Body of pancreas (tissue), 4 donors: ENCODE measurements around the gene TYW5.

ENCODE experiments used
- POLR2A ChIP-seq, 3 donors: fragments of 450-650 bp; IDR thresholded peaks; one replicate each; pipeline ENCODE4 v1.6.1; 2016; ENCODE audit warnings: antibody characterized with exemption in 3 of 3, mild to moderate bottlenecking in 2 of 3
- TF ChIP-seq, protein P1 (sequence below), 7 experiments: fragments of 450-650 bp in 4 of 7; fragments of 200-600 bp in 3 of 7; sonication (generic) in 3 of 7; IDR thresholded peaks; one replicate each; pipeline ENCODE4 v1.5.1; 2016 to 2019; ENCODE audit warnings: antibody characterized with exemption in 7 of 7

- TF ChIP-seq, protein P1, sequence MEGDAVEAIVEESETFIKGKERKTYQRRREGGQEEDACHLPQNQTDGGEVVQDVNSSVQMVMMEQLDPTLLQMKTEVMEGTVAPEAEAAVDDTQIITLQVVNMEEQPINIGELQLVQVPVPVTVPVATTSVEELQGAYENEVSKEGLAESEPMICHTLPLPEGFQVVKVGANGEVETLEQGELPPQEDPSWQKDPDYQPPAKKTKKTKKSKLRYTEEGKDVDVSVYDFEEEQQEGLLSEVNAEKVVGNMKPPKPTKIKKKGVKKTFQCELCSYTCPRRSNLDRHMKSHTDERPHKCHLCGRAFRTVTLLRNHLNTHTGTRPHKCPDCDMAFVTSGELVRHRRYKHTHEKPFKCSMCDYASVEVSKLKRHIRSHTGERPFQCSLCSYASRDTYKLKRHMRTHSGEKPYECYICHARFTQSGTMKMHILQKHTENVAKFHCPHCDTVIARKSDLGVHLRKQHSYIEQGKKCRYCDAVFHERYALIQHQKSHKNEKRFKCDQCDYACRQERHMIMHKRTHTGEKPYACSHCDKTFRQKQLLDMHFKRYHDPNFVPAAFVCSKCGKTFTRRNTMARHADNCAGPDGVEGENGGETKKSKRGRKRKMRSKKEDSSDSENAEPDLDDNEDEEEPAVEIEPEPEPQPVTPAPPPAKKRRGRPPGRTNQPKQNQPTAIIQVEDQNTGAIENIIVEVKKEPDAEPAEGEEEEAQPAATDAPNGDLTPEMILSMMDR (IDR thresholded peaks at IDR 0.05), result no peak
- TF ChIP-seq POLR2A (IDR thresholded peaks at IDR 0.05), result no peak
Observed at GRCh38 chr2:200000444-200001163, 45.3 kb upstream of the TYW5 start.
